Keratinocyte (primary cell): ENCODE data around the gene TNS3.

ENCODE experiments used
- CTCF ChIP-seq, 3 experiments: IDR thresholded peaks in 1 of 3; conservative IDR thresholded peaks in 1 of 3; optimal IDR thresholded peaks in 1 of 3; 2 replicates in 2 of 3; 3 replicates in 1 of 3; pipeline versions ENCODE3 to v1.5.1; 2011; ENCODE audit warnings: low read length in 3 of 3, mild to moderate bottlenecking in 3 of 3, moderate library complexity in 2 of 3, control low read depth in 1 of 3, inconsistent platforms in 1 of 3; ENCODE audit not compliant: insufficient read depth in 2 of 3; ENCODE audit errors: extremely low read depth in 1 of 3
- EZH2 ChIP-seq: IDR thresholded peaks from one replicate; pipeline ENCODE4 v1.6.1; 2012; ENCODE audit warnings: inconsistent platforms, mild to moderate bottlenecking, low read length, moderate library complexity

GRCh38 chr7:47389171-47389922, 192.6 kb downstream of the TNS3 start:
- TF ChIP-seq CTCF (optimal IDR thresholded peaks at IDR 0.05 in 1 of 3, IDR thresholded peaks at IDR 0.05 in 1 of 3, conservative IDR thresholded peaks at IDR 0.05 in 1 of 3; ENCODE audit: extremely low read depth in 1 of 3, insufficient read depth in 2 of 3, low read length in 3 of 3) (no peak), EZH2 (no peak)
